ENCODE data around the gene PDE6C. TPM values are rescaled to one million over a fixed set of nuclear protein-coding genes. Genes with fewer than 3 reads are reported as not detected.

PDE6C gene
- polyA plus RNA-seq, 1 of the 3 experiments (the other 2 are of a cell fraction) = not detected

GRCh38 chr10:93593254-93593653 lies 19.1 kb upstream of the PDE6C start:
- H3K4me1 ChIP-seq (ENCODE audit: control insufficient read depth in 1 of 2, insufficient read depth in 2 of 2, low read depth in 1 of 2, low read length in 1 of 2) = no peaks in the 10 kb centered on the region
- H3K79me2 ChIP-seq (ENCODE audit: insufficient read depth) = no peaks in the 10 kb centered on the region
- H4K20me1 ChIP-seq (ENCODE audit: insufficient read depth) = no peaks in the 10 kb centered on the region
- ChIA-PET CTCF (interaction anchor here (1.0 to 1.8 kb wide), 2 partner anchors 39 to 51 kb away, joined by 3 to 5 read pairs; no protein-coding TSS in a partner anchor), POLR2A (no interaction called here)
- H3K9me3 ChIP-seq = no peaks in the 10 kb centered on the region
- no peak for DNase-seq
- no peak overlapping the region for H3K9ac ChIP-seq
- no peak overlapping the region for H2AFZ ChIP-seq (ENCODE audit: low read depth)
- H3K27me3 ChIP-seq (ENCODE audit: insufficient read depth) = peaks cover 5% of the 10 kb centered on the region; the same call in 1 of the 2 replicates
- H3K27ac ChIP-seq (ENCODE audit: low read depth in 2 of 2, low read length in 1 of 2) = no peak overlapping the region
- H3K9me2 ChIP-seq = no peaks in the 10 kb centered on the region
- no peak overlapping the region for H3K4me3 ChIP-seq (ENCODE audit: low read depth in 2 of 2, low read length in 1 of 2)
- H3K36me3 ChIP-seq (replicated peaks in 1 of 2; ENCODE audit: control insufficient read depth in 1 of 2, insufficient read depth in 2 of 2, low read length in 1 of 2) = no peaks in the 10 kb centered on the region
- no peak overlapping the region for H3K4me2 ChIP-seq
- TF ChIP-seq MXI1 (IDR thresholded peaks at IDR 0.05; ENCODE audit: low read depth, low read length) (no peak), FOSL2 (IDR thresholded peaks at IDR 0.05; ENCODE audit: borderline replicate concordance, low read depth) (no peak), GATA2 (CRISPR knock-in tag; IDR thresholded peaks at IDR 0.05) (no peak), GABPA (IDR thresholded peaks at IDR 0.05; ENCODE audit: low read depth) (no peak), FOXJ3 (CRISPR knock-in tag; IDR thresholded peaks at IDR 0.05) (no peak), CHD2 (IDR thresholded peaks at IDR 0.05; ENCODE audit: low read length, partially characterized antibody) (no peak), RFX5 (IDR thresholded peaks at IDR 0.05; ENCODE audit: low read length) (no peak), EZH2phosphoT487 (IDR thresholded peaks at IDR 0.05; ENCODE audit: borderline replicate concordance, low read depth) (no peak), MEF2A (IDR thresholded peaks at IDR 0.05; ENCODE audit: borderline replicate concordance, low read depth) (no peak), REST (IDR thresholded peaks at IDR 0.05; ENCODE audit: low read depth, low read length) (no peak), TCF12 (IDR thresholded peaks at IDR 0.05) (no peak), PBX3 (IDR thresholded peaks at IDR 0.05) (no peak), RXRA (IDR thresholded peaks at IDR 0.05; ENCODE audit: borderline replicate concordance, low read depth) (no peak), FOXM1 (IDR thresholded peaks at IDR 0.05; ENCODE audit: low read depth) (no peak), RAD21 (IDR thresholded peaks at IDR 0.05; ENCODE audit: low read length) (no peak)
- WGBS (ENCODE audit: low lambda C conversion rate) = 63% methylated on average over 4 of the region's 4 CpGs
- H3F3A ChIP-seq (replicated peaks; ENCODE audit: insufficient read depth) = no peaks in the 10 kb centered on the region

- no peaks in the 10 kb centered on the region for H3F3A ChIP-seq (replicated peaks; ENCODE audit: insufficient read depth)
- H3K27ac ChIP-seq (ENCODE audit: low read depth in 2 of 2, low read length in 1 of 2) = no peak overlapping the region
- H3K36me3 ChIP-seq (replicated peaks in 1 of 2; ENCODE audit: control insufficient read depth in 1 of 2, insufficient read depth in 2 of 2, low read length in 1 of 2) = no peaks in the 10 kb centered on the region
- H3K4me2 ChIP-seq = no peak overlapping the region
- H3K9me2 ChIP-seq = no peaks in the 10 kb centered on the region
- H3K79me2 ChIP-seq (ENCODE audit: insufficient read depth) = no peaks in the 10 kb centered on the region
- H3K27me3 ChIP-seq (ENCODE audit: insufficient read depth) = peaks cover 5% of the 10 kb centered on the region; the same call in 1 of the 2 replicates
- POLR2A ChIA-PET = no interaction called here
- no peaks in the 10 kb centered on the region for H3K9me3 ChIP-seq
- H3K4me1 ChIP-seq (ENCODE audit: control insufficient read depth in 1 of 2, insufficient read depth in 2 of 2, low read depth in 1 of 2, low read length in 1 of 2) = no peaks in the 10 kb centered on the region
- DNase-seq = no peak
- CTCF ChIA-PET = no interaction called here
- H2AFZ ChIP-seq (ENCODE audit: low read depth) = no peak overlapping the region
- TF ChIP-seq NRF1 (IDR thresholded peaks at IDR 0.05; ENCODE audit: low read depth, low read length) = no peak
- TF ChIP-seq ZBTB33 (IDR thresholded peaks at IDR 0.05; ENCODE audit: borderline replicate concordance, low read depth) = no peak
- no peak for TF ChIP-seq MAX (IDR thresholded peaks at IDR 0.05; ENCODE audit: low read depth)
- TF ChIP-seq EZH2phosphoT487 (IDR thresholded peaks at IDR 0.05; ENCODE audit: borderline replicate concordance, low read depth) = no peak
- TF ChIP-seq IRF3 (IDR thresholded peaks at IDR 0.05; ENCODE audit: low read depth, low read length) = no peak
- TF ChIP-seq RFX5 (IDR thresholded peaks at IDR 0.05; ENCODE audit: low read length) = no peak
- no peak for TF ChIP-seq TAF1 (IDR thresholded peaks at IDR 0.05; ENCODE audit: borderline replicate concordance, low read depth, low read length)
- no peak for TF ChIP-seq FOXJ3 (CRISPR knock-in tag; IDR thresholded peaks at IDR 0.05)
- no peak for TF ChIP-seq RXRA (IDR thresholded peaks at IDR 0.05; ENCODE audit: borderline replicate concordance, low read depth)
- TF ChIP-seq MEF2A (IDR thresholded peaks at IDR 0.05; ENCODE audit: borderline replicate concordance, low read depth) = no peak
- no peak for TF ChIP-seq TEAD4 (IDR thresholded peaks at IDR 0.05; ENCODE audit: borderline replicate concordance, insufficient read depth)
- H4K20me1 ChIP-seq (ENCODE audit: insufficient read depth) = no peaks in the 10 kb centered on the region
- no peak overlapping the region for H3K9ac ChIP-seq
- 74% methylated on average over 16 of the region's 18 CpGs for WGBS (ENCODE audit: low lambda C conversion rate)
- H3K4me3 ChIP-seq (ENCODE audit: low read depth in 2 of 2, low read length in 1 of 2) = no peak overlapping the region
Measured at GRCh38 chr10:93593749-93594148, 18.6 kb upstream of the PDE6C start.

All from SK-N-SH (cell line).